GM19193 (cell line): ENCODE results near the gene BTBD9.

Experiments
- POLR2A ChIP-seq: IDR thresholded peaks from 4 replicates; pipeline ENCODE4 v1.6.1; 2011; ENCODE audit not compliant: insufficient read depth, insufficient read length; ENCODE audit errors: extremely low read depth

BTBD9 gene

DNA sequence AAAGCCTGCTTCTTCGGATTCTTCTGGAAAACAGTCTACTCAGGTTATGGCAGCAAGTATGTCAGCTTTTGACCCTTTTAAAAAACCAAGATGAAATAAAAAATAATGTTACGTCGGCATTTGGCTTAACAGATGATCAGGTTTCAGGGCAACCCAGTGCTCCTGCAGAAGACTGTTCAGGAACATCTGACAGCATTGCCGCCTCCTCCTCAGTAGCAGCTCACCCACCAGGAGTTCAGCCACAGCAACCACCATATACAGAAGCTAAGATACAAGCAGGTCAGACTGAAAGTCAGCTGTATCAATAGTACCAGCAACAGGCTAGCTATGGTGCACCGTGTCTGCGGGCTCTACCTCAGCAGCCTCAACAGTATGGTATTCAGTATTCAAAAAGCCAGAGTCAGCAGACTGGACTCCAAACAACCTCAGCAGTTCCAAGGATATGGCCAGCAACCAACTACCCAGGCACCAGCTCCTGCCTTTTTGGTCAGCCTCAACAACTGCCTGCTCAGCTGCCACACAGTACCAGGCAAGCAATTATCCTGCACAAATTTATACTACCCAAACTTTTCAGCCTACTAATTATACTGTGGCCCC lies 51.9 kb downstream of the BTBD9 start:
- no peak for TF ChIP-seq POLR2A

DNA sequence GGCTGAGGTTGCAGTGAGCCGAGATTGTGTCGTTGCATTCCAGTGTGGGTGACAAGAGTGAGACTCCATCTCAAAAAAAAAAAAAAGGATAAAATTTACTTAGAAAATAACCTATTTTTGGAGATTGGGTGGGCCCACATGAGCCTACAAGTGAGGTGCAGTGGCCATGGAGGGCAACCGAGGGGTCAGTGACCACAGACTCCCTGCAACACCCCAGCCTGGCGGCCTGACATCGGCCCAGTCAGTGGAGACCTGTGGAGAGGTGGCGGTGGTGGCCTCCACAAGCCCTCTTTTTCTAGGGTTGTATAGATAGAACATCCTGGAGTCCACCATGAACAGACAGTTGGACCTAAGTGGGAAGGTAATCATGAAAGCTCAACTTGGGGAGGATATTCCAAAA lies 52.7 kb downstream of the BTBD9 start:
- no peak for TF ChIP-seq POLR2A

DNA sequence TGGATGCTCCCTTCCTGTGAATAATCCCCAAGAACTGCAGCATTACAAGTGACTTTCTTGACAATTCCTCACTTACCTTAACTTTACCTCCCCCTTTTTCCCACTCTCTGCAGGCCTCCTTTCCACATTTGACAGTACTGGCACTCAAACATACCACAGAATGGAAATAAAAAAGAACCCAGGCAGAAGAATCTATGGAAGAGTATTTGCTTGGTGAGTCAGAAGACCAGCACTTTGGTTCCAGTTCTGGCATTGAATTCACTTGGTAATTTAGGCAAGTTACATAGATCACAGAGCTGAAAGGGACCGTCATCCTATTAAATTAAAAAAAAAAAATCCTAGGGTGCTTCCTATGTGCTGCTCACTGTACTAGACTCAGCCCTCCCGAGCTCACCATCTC lies 55.0 kb downstream of the BTBD9 start:
- no peak for TF ChIP-seq POLR2A

DNA sequence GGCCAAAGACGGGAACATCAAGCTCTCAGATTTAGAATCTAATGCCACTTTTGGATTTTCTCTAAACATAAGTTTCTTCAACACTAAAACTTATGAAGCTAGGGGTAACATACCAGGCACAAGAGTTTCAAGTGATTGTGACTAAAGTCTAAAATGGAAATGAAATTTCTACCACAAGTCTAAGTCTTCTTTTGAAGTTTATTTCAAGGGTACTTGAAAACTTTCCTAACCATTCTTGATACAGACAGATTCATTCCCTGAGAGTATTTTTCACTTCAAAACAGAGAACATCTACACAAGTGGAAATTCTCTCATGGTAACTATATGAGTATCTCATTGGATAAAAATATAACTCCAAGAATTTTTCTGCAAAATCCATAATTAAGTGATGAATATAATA lies 56.2 kb downstream of the BTBD9 start:
- TF ChIP-seq POLR2A, result no peak

DNA sequence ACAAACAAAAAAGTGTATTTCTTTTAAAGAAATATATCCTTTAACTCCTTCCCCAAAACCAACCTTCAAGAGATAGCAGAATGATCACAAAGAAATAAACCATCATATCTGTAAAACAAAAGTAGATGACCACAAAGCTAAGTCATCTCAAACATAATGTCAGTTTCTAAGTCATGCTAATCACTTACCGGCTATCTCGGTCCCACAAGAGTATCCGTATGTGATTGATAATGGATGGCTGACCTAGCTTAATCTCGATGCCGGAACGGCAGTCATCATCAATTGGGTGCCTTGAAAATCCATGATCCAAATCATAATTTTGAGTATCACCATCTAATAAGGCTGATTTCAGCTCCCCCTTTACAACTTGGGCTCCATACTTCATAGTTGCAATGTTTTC lies 59.7 kb downstream of the BTBD9 start:
- TF ChIP-seq POLR2A, result no peak

DNA sequence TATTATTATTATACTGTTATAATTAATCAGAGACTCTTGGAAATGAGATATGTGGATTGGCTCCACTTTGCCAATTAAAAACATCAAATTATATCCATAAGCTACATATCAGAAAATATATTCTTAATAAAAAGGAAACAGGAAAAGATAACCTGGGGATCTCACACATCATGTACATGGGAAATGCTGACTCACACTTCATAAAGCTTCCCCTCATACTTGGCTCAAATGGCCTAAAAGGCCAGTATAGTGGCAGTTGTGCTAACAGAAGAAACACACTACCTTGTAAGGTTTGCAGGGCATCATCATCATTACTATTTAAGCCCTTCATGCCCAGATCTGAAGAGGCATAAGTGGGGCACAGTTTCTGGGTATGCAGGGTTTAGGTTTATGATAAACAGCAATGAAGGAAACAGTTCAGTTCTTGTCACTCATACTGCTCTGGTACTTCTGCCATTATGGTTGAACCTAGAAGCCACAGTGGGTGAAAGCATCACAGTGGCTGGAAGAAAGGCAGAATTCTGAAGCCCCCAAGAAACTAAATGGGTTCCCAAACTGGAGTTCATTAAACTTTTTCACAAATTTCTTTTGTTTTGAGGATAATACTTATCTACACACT lies 60.6 kb downstream of the BTBD9 start:
- no peak for TF ChIP-seq POLR2A

DNA sequence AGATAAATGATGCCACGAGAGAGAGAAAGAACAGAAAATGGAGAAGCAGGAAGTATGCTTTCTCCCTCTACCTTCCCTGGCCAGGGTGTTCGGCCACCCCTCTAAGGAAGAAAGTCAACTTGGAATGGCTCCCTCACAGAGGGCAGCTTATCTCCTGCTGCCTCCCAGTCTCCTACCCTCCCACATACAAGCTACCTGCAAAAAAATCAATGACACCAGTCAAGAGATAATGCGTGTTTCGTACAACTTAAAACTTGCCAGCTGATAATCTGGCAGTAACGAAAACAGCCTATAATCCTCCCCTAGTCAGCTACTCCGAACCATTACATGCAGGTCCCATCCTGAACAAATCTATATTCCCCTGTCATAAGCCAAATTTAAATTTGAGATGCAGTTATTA lies 61.7 kb downstream of the BTBD9 start:
- no peak for TF ChIP-seq POLR2A

DNA sequence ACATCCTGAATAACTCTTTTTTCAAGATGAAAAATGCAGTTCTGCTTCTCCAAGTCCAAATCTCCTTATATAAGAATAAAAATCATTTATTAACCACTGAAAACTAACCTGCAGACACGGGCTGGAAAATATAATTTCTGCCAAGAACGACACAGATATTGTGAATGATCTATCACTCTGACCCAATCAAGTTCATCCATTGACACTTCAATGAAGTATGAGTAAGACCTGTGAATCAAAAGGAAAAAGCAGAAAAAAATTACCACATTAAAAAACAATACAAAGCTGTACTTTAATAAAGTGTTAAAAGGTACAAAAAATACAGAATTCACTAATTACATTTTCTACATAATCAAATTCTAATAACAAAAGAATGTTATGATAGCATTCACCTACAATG lies 62.2 kb downstream of the BTBD9 start:
- TF ChIP-seq POLR2A, result no peak

DNA sequence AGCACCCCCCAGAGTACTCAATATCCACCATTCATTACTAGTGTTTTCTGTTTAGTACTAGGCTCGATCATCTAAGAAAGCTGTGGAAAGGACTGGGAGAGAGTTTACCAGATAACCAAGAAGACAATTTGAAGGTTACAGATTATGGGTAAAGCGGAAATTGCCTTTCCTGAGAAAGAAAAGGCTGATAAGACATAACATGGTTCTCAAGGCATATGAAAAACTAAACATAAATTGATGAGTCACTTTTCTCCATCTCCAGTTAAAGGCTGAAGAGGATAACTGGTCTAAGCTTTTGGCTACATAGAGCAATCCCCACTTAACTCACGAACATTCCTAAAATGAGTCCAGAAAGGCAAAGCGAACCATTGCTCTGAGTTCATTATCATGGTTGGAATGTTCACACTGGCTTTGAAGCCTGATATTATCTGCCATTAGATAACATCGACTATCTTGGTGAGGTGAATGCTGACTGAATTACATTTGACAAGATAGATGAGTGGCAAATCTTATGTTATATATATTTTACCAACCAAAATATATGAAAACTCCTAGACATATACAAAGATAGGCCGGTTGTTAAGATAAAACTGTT lies 65.8 kb downstream of the BTBD9 start:
- no peak for TF ChIP-seq POLR2A

DNA sequence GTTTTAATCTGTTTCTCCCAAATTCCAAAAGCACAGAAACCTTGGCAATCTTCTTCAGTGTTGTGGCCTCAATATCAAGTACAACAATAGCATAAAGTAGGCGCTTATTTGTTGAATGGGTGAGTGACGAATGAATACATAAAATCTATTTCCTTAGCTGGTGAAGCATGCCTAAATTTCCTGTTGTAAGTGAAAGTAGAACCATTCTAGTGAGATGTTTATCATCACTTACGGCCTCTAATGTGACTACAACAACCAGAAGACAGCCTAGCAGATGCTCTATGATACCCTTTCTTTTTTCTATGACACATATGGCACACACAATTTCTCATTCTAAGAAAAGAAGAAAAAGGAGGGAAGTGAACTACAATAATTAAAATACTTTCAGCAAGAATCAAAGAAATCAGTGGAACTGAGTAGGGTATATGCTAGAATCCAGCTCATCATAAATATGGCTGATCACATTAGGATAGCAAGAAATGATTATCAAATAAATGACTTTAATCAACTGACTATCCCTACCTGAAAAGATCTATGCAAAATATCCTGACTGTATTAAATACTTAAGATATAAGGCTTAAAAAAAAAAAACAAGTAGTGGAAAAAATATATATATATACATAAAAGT lies 67.4 kb downstream of the BTBD9 start:
- TF ChIP-seq POLR2A, result no peak

DNA sequence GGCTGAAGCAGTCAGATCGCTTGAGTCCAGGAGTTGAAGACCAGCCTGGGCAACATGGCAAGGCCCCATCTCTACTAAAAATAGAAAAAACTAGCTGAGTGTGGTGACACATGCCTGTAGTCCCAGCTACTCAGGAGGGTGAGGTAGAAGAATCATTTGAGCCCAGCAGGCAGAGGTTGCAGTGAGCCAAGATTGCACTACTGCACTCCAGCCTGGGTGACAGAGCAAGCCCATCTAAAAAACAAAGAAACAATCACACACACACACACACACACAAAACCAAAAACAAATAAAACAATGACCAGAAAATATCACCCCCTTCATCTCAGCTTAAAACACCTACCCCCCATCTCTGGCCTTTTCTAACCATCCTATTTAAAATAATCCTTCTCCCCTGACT lies 68.0 kb downstream of the BTBD9 start:
- no peak for TF ChIP-seq POLR2A

DNA sequence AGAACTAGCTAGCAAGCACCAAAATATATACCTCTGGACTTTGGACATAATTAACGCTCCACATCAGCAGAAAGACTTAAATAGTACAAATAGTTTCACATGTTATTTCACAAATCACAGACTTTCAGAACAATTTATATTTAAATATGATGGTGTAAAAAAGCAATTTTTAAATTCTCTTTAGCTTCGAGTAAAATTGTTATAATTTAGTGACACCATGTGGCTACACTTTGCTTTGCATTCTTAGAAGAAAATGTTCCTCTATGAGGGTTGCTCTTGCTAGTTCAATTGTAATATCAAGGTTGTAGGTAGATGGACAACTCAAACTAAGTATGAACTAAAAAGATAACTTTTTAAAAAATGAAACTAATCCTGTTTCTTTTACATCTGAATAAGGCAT lies 69.0 kb downstream of the BTBD9 start:
- TF ChIP-seq POLR2A, result no peak

DNA sequence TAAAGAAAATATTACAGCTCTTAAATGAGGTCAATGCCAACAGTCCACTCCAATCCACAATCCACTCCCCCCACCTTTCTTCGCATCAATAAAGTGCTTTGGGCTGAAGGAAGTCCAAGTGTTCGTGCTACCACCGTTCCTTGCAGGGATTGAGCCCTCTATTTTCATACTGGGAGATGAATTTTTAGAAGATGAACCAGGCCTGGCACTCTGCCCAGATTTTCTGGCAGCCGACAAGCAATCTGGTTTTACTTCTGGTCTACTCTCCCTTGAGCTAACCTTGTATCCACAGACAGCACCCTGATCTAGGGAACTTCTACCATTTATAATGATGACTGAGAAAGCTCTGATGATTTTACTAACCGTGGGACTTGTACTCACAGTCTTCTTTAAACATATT lies 72.3 kb downstream of the BTBD9 start:
- TF ChIP-seq POLR2A, result no peak

DNA sequence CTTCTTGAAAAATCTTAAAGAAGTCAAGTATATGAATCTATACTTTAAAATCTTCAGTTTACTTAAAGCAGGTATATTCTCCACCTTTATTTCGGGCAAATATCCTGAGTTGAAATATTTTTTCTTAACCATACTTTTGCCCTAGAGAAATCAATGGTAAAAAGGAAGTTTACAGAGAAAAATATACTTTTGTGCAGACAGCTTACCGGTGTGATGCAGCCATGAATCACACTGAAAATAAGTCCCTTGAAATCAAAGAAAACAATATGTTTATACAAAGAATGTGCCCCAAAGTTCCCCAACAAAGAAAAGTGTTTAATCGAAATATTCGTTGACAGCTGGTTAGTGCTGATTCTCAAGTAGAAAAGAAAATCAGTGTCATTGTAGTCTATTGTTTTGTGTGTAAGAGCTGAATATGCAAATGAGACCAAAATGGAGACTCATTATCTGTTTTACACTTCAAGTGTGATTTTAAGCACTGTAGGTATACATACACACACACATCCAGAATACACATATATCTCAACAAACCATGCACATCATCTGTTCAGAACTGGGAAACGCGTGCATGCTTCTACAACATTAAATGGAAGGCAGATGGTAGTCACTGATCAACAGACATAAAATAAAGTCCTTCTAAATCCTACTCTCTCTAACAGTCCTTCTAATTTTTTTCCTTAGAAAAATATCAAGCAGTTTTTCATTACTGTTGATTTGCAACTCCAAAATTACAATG lies 73.3 kb downstream of the BTBD9 start:
- no peak for TF ChIP-seq POLR2A

DNA sequence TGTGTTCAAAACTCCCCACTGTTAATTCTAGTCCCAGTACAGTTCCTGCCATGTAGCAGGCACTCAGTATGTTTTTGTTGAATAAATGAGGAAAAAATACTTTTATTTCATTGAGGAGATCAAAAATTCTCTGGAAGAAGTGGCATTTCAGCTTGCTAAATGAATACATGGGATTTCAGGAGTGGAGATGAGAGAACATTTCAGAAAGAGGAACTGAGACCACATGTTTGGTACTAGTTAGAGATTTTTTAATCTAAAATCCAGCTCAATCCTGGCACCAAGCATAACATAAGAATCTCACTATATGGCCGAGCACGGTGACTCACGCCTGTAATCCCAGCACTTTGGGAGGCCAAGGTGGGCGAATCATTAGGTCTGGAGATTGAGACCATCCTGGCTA lies 75.4 kb downstream of the BTBD9 start:
- no peak for TF ChIP-seq POLR2A
